Measurements from ENCODE around the gene SELENOK. TPM values are rescaled to one million over a fixed set of nuclear protein-coding genes. Genes with fewer than 3 reads are reported as not detected.
A peak's percentile ranks its signal among the peaks of the same experiment; 100 is the strongest.

SELENOK gene
- total RNA-seq, 2 experiments from 2014 or later, result 32.1 to 35.8 TPM

GRCh38 chr3:53837331-53837730, 54.3 kb downstream of the SELENOK start:
- Mint-ChIP-seq H3K36me3 (ENCODE audit: low read depth) (no peaks in the 10 kb centered on the region), H3K9me3 (no peaks in the 10 kb centered on the region), H3K4me1 (ENCODE audit: low read depth) (no peaks in the 10 kb centered on the region), H3K27me3 (no peaks in the 10 kb centered on the region), H3K27ac (no peak overlapping the region), H3K4me3 (no peak overlapping the region)
- peak; percentile 15 for DNase-seq
- ChIA-PET CTCF (interaction anchor here (0.6 to 0.7 kb wide), 2 partner anchors 8 to 1795 kb away, joined by 3 read pairs; no protein-coding TSS in a partner anchor), POLR2A (no interaction called here)
- TF ChIP-seq CTCF (IDR thresholded peaks at IDR 0.05), result no peak
- peak; percentile 39 for ATAC-seq
- intact Hi-C loops (cut with micrococcal nuclease), result no loop called here

GRCh38 chr3:53836084-53836872, 55.4 kb downstream of the SELENOK start:
- no peak overlapping the region for H3K27ac Mint-ChIP-seq
- ChIA-PET CTCF (interaction anchor here (0.6 kb wide), 1 partner anchor 9 kb away, joined by 3 read pairs; no protein-coding TSS in a partner anchor), POLR2A (no interaction called here)
- no peak for TF ChIP-seq CTCF (IDR thresholded peaks at IDR 0.05)
- no peak overlapping the region for H3K4me3 Mint-ChIP-seq
- no peak for ATAC-seq
- no peaks in the 10 kb centered on the region for H3K9me3 Mint-ChIP-seq
- H3K4me1 Mint-ChIP-seq (ENCODE audit: low read depth), result no peaks in the 10 kb centered on the region
- no peak for DNase-seq
- intact Hi-C loops (cut with micrococcal nuclease), result no loop called here
- H3K27me3 Mint-ChIP-seq, result no peaks in the 10 kb centered on the region
- H3K36me3 Mint-ChIP-seq (ENCODE audit: low read depth), result no peaks in the 10 kb centered on the region

GRCh38 chr3:53835257-53835656, 56.4 kb downstream of the SELENOK start:
- TF ChIP-seq CTCF (IDR thresholded peaks at IDR 0.05), result no peak
- DNase-seq (no peak), ATAC-seq (no peak)
- no peak overlapping the region for H3K27ac Mint-ChIP-seq
- H3K36me3 Mint-ChIP-seq (ENCODE audit: low read depth), result no peaks in the 10 kb centered on the region
- H3K27me3 Mint-ChIP-seq, result no peaks in the 10 kb centered on the region
- no peak overlapping the region for H3K4me3 Mint-ChIP-seq
- POLR2A ChIA-PET, result no interaction called here
- no peaks in the 10 kb centered on the region for H3K4me1 Mint-ChIP-seq (ENCODE audit: low read depth)
- no peaks in the 10 kb centered on the region for H3K9me3 Mint-ChIP-seq
- intact Hi-C loops (cut with micrococcal nuclease), result no loop called here
- CTCF ChIA-PET, result interaction anchor here (1.0 kb wide), 1 partner anchor 10 kb away, joined by 3 read pairs; no protein-coding TSS in a partner anchor

- POLR2A ChIA-PET, result no interaction called here
- no peaks in the 10 kb centered on the region for H3K27me3 Mint-ChIP-seq
- H3K4me3 Mint-ChIP-seq, result no peak overlapping the region
- no peaks in the 10 kb centered on the region for H3K4me1 Mint-ChIP-seq (ENCODE audit: low read depth)
- no peaks in the 10 kb centered on the region for H3K36me3 Mint-ChIP-seq (ENCODE audit: low read depth)
- CTCF ChIA-PET, result interaction anchor here (1.0 kb wide), 1 partner anchor 11 kb away, joined by 3 read pairs; no protein-coding TSS in a partner anchor
- H3K9me3 Mint-ChIP-seq, result no peaks in the 10 kb centered on the region
- no peak for DNase-seq
- intact Hi-C loops (cut with micrococcal nuclease), result no loop called here
- no peak for TF ChIP-seq CTCF (IDR thresholded peaks at IDR 0.05)
- H3K27ac Mint-ChIP-seq, result no peak overlapping the region
- ATAC-seq, result no peak
Observed at GRCh38 chr3:53834429-53835095, 57.1 kb downstream of the SELENOK start.

Other genes starting within 250 kb of the SELENOK start
- gene CHDH, start 45.4 kb downstream of the SELENOK start, total RNA-seq, result under 1 TPM; 0.02 to 0.22 TPM
- not detected for gene IL17RB, start 45.3 kb downstream of the SELENOK start, total RNA-seq
- gene ACTR8, start 9.7 kb downstream of the SELENOK start, total RNA-seq, result 10 to 100 TPM; 28.5 to 33.5 TPM
- not detected for gene CACNA2D3, start 230.7 kb upstream of the SELENOK start, total RNA-seq

All from activated CD8-positive, alpha-beta T cell treated with anti-CD3 and anti-CD28 coated beads for 36 hours (primary cell).